ENCODE data around the gene DUSP22.

DNA sequence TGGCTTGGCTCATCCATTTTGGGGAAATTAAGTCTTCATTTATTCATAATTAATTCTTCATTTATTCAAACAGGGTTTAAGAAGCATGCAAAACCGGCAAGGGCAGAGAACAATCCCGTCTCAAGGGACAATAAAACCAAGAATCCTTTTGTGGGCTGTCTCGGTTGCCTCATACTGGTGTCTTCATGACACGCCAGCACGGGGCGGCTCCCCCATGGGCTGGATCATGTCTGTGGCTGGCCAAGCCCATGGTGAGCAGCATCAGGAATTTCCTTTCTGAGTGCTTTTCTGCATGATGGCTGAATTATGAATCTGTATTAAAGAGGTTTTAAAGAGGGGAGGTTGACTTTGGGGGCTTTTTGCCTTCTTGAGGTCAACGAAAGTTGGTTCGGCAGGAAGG lies 38.3 kb upstream of the DUSP22 start:
- TF ChIP-seq, protein P1, sequence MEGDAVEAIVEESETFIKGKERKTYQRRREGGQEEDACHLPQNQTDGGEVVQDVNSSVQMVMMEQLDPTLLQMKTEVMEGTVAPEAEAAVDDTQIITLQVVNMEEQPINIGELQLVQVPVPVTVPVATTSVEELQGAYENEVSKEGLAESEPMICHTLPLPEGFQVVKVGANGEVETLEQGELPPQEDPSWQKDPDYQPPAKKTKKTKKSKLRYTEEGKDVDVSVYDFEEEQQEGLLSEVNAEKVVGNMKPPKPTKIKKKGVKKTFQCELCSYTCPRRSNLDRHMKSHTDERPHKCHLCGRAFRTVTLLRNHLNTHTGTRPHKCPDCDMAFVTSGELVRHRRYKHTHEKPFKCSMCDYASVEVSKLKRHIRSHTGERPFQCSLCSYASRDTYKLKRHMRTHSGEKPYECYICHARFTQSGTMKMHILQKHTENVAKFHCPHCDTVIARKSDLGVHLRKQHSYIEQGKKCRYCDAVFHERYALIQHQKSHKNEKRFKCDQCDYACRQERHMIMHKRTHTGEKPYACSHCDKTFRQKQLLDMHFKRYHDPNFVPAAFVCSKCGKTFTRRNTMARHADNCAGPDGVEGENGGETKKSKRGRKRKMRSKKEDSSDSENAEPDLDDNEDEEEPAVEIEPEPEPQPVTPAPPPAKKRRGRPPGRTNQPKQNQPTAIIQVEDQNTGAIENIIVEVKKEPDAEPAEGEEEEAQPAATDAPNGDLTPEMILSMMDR (IDR thresholded peaks at IDR 0.05; ENCODE audit: low read depth, low read length, missing input control): no peak
- TF ChIP-seq REST (IDR thresholded peaks at IDR 0.05) (no peak), RXRA (IDR thresholded peaks at IDR 0.05) (no peak), TAF1 (conservative IDR thresholded peaks at IDR 0.05) (no peak)
